ENCODE data around the gene CORO2B. TPM values are rescaled to one million over a fixed set of nuclear protein-coding genes. Genes with fewer than 3 reads are reported as not detected.

Gene CORO2B
- total and polyA plus RNA-seq, 2 experiments from 2014 or later: 1.6 to 4.6 TPM

DNA sequence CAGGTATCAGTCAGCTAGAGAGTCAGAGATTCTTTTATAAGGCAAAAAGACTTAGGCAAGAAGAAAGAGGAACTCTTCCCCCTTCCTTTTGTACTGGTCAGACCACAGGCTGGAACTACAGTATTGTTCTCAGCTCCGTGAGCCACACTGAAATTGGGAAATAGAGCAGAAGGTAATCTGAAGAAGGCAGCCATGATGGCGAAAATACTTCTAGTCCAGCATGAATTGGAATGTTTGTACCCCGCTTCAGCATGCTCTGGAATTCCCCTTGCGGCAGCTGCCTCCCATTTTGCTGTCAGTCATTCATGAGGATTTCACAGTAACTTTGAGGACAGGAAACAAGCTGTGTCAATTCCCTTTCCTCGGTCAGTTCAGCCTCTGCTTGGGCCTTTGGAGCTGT, 96.2 kb downstream of the CORO2B start (continued):
- TF ChIP-seq ETS1 (IDR thresholded peaks at IDR 0.05) (no peak), EZH2phosphoT487 (IDR thresholded peaks at IDR 0.05; ENCODE audit: unreplicated experiment) (no peak), CREB1 (CRISPR knock-in tag; IDR thresholded peaks at IDR 0.05; ENCODE audit: low read depth) (no peak), EZH2 (IDR thresholded peaks at IDR 0.05; ENCODE audit: low read depth, unreplicated experiment) (no peak), NANOG (IDR thresholded peaks at IDR 0.05; ENCODE audit: borderline replicate concordance) (no peak), ZNF331 (CRISPR knock-in tag; IDR thresholded peaks at IDR 0.05; ENCODE audit: low read depth) (no peak)
- TF ChIP-seq, protein P1, sequence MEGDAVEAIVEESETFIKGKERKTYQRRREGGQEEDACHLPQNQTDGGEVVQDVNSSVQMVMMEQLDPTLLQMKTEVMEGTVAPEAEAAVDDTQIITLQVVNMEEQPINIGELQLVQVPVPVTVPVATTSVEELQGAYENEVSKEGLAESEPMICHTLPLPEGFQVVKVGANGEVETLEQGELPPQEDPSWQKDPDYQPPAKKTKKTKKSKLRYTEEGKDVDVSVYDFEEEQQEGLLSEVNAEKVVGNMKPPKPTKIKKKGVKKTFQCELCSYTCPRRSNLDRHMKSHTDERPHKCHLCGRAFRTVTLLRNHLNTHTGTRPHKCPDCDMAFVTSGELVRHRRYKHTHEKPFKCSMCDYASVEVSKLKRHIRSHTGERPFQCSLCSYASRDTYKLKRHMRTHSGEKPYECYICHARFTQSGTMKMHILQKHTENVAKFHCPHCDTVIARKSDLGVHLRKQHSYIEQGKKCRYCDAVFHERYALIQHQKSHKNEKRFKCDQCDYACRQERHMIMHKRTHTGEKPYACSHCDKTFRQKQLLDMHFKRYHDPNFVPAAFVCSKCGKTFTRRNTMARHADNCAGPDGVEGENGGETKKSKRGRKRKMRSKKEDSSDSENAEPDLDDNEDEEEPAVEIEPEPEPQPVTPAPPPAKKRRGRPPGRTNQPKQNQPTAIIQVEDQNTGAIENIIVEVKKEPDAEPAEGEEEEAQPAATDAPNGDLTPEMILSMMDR (conservative IDR thresholded peaks at IDR 0.05; ENCODE audit: low read depth in 2 of 2): no peak

DNA sequence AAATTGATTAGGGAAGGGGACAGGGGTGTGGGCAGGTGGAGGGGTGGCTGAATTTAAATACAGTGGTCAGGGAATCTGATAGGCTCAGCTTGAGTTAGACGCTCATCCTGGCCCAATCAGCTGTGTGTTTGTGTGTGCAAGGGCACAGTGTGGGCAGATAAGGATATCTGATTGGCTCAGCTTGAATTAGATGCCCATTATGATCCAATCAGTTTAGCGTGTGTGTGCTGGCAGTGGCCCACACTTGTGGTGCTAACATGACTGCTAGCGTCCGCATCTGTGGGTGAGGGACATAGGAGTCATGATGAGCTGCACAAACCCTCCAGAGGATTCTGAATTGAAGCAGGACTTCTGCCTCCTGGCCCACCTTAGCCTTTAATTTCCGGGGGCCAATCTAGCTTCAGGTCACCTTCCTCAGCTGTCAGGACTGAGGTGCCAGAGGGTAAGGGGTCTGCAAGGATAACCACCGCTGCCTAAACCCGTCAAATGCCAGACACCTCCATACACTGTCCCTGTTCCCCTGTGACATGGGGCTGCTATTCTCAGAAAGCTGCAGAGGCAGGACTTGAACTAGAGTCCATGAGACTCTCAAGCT, 97.3 kb downstream of the CORO2B start:
- no peak overlapping the region for H3K4me3 ChIP-seq
- no peaks in the 10 kb centered on the region for H3K9me2 ChIP-seq (ENCODE audit: insufficient read depth)
- H3F3A ChIP-seq (replicated peaks; ENCODE audit: low read depth): no peaks in the 10 kb centered on the region
- H3K27me3 ChIP-seq (ENCODE audit: insufficient read depth): no peaks in the 10 kb centered on the region
- H3K27ac ChIP-seq (ENCODE audit: low read depth): no peak overlapping the region
- no peaks in the 10 kb centered on the region for H3K36me3 ChIP-seq (ENCODE audit: insufficient read depth)
- peaks cover 8% of the 10 kb centered on the region for H3K4me1 Mint-ChIP-seq
- no peak overlapping the region for H3K4me2 ChIP-seq
- no peaks in the 10 kb centered on the region for H3K36me3 Mint-ChIP-seq (ENCODE audit: low read depth)
- no peak for DNase-seq (ENCODE audit: low spot score)
- H3K27me3 Mint-ChIP-seq (ENCODE audit: insufficient read depth, low read depth, poor library complexity): peaks cover 13% of the 10 kb centered on the region
- no peak overlapping the region for H3K4me3 Mint-ChIP-seq
- ATAC-seq: no peak
- no peak overlapping the region for H2AFZ ChIP-seq
- no peaks in the 10 kb centered on the region for H4K20me1 ChIP-seq (replicated peaks; ENCODE audit: insufficient read depth)
- no peaks in the 10 kb centered on the region; the same call in 1 of the 2 replicates for H3K4me1 ChIP-seq (ENCODE audit: insufficient read depth)
- no peaks in the 10 kb centered on the region for H3K79me2 ChIP-seq (replicated peaks; ENCODE audit: insufficient read depth)
- H3K27ac Mint-ChIP-seq: no peak overlapping the region
- peaks cover 5% of the 10 kb centered on the region; the same call in 1 of the 3 replicates for H3K9me3 Mint-ChIP-seq
- TF ChIP-seq, protein P2, sequence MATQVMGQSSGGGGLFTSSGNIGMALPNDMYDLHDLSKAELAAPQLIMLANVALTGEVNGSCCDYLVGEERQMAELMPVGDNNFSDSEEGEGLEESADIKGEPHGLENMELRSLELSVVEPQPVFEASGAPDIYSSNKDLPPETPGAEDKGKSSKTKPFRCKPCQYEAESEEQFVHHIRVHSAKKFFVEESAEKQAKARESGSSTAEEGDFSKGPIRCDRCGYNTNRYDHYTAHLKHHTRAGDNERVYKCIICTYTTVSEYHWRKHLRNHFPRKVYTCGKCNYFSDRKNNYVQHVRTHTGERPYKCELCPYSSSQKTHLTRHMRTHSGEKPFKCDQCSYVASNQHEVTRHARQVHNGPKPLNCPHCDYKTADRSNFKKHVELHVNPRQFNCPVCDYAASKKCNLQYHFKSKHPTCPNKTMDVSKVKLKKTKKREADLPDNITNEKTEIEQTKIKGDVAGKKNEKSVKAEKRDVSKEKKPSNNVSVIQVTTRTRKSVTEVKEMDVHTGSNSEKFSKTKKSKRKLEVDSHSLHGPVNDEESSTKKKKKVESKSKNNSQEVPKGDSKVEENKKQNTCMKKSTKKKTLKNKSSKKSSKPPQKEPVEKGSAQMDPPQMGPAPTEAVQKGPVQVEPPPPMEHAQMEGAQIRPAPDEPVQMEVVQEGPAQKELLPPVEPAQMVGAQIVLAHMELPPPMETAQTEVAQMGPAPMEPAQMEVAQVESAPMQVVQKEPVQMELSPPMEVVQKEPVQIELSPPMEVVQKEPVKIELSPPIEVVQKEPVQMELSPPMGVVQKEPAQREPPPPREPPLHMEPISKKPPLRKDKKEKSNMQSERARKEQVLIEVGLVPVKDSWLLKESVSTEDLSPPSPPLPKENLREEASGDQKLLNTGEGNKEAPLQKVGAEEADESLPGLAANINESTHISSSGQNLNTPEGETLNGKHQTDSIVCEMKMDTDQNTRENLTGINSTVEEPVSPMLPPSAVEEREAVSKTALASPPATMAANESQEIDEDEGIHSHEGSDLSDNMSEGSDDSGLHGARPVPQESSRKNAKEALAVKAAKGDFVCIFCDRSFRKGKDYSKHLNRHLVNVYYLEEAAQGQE (IDR thresholded peaks at IDR 0.05; ENCODE audit: unreplicated experiment): no peak
- TF ChIP-seq EZH2phosphoT487 (IDR thresholded peaks at IDR 0.05; ENCODE audit: unreplicated experiment): no peak
- TF ChIP-seq, protein P3, sequence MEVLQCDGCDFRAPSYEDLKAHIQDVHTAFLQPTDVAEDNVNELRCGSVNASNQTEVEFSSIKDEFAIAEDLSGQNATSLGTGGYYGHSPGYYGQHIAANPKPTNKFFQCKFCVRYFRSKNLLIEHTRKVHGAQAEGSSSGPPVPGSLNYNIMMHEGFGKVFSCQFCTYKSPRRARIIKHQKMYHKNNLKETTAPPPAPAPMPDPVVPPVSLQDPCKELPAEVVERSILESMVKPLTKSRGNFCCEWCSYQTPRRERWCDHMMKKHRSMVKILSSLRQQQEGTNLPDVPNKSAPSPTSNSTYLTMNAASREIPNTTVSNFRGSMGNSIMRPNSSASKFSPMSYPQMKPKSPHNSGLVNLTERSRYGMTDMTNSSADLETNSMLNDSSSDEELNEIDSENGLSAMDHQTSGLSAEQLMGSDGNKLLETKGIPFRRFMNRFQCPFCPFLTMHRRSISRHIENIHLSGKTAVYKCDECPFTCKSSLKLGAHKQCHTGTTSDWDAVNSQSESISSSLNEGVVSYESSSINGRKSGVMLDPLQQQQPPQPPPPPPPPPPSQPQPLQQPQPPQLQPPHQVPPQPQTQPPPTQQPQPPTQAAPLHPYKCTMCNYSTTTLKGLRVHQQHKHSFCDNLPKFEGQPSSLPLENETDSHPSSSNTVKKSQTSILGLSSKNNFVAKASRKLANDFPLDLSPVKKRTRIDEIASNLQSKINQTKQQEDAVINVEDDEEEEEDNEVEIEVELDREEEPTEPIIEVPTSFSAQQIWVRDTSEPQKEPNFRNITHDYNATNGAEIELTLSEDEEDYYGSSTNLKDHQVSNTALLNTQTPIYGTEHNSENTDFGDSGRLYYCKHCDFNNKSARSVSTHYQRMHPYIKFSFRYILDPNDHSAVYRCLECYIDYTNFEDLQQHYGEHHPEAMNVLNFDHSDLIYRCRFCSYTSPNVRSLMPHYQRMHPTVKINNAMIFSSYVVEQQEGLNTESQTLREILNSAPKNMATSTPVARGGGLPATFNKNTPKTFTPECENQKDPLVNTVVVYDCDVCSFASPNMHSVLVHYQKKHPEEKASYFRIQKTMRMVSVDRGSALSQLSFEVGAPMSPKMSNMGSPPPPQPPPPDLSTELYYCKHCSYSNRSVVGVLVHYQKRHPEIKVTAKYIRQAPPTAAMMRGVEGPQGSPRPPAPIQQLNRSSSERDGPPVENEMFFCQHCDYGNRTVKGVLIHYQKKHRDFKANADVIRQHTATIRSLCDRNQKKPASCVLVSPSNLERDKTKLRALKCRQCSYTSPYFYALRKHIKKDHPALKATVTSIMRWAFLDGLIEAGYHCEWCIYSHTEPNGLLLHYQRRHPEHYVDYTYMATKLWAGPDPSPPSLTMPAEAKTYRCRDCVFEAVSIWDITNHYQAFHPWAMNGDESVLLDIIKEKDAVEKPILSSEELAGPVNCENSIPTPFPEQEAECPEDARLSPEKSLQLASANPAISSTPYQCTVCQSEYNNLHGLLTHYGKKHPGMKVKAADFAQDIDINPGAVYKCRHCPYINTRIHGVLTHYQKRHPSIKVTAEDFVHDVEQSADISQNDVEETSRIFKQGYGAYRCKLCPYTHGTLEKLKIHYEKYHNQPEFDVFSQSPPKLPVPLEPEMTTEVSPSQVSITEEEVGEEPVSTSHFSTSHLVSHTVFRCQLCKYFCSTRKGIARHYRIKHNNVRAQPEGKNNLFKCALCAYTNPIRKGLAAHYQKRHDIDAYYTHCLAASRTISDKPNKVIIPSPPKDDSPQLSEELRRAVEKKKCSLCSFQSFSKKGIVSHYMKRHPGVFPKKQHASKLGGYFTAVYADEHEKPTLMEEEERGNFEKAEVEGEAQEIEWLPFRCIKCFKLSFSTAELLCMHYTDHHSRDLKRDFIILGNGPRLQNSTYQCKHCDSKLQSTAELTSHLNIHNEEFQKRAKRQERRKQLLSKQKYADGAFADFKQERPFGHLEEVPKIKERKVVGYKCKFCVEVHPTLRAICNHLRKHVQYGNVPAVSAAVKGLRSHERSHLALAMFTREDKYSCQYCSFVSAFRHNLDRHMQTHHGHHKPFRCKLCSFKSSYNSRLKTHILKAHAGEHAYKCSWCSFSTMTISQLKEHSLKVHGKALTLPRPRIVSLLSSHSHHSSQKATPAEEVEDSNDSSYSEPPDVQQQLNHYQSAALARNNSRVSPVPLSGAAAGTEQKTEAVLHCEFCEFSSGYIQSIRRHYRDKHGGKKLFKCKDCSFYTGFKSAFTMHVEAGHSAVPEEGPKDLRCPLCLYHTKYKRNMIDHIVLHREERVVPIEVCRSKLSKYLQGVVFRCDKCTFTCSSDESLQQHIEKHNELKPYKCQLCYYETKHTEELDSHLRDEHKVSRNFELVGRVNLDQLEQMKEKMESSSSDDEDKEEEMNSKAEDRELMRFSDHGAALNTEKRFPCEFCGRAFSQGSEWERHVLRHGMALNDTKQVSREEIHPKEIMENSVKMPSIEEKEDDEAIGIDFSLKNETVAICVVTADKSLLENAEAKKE (CRISPR knock-in tag; IDR thresholded peaks at IDR 0.05): no peak
- TF ChIP-seq ETS1 (IDR thresholded peaks at IDR 0.05): no peak
- TF ChIP-seq ZNF114 (CRISPR knock-in tag; IDR thresholded peaks at IDR 0.05): no peak

Data from GM23338 (cell line).